Lung (tissue), 12 donors: ENCODE data around the gene KLF6. TPM values are rescaled to one million over a fixed set of nuclear protein-coding genes. Genes with fewer than 3 reads are reported as not detected.

Experiments
- ATAC-seq: fragments of 200-7000 bp; cut with Tn5 transposase; one replicate; pipeline ENCODE4 v1.9.1; 2020; ENCODE audit warnings: moderate number of reproducible peaks; ENCODE audit not compliant: insufficient read depth, low FRiP score
- DNase-seq, 3 donors: peaks; one replicate each; pipeline ENCODE4 v3.0.0-alpha.2; 2013 to 2017
- H3K27ac ChIP-seq, 2 donors: one replicate each; pipeline ENCODE4 v1.5.1; 2013; ENCODE audit warnings: mild to moderate bottlenecking in 2 of 2, moderate library complexity in 2 of 2, control low read depth in 1 of 2, inconsistent platforms in 1 of 2, low read depth in 1 of 2, low read length in 1 of 2
- H3K27me3 ChIP-seq, 3 donors: one replicate each; pipeline ENCODE4 v1.5.1; 2013; ENCODE audit warnings: low read length in 2 of 3; ENCODE audit not compliant: control insufficient read depth in 3 of 3, insufficient read depth in 3 of 3
- H3K36me3 ChIP-seq, 4 donors: one replicate each; pipeline ENCODE4 v1.5.1; 2013; ENCODE audit warnings: low read length in 4 of 4, mild to moderate bottlenecking in 1 of 4, moderate library complexity in 1 of 4; ENCODE audit not compliant: control insufficient read depth in 4 of 4, insufficient read depth in 4 of 4
- H3K4me1 ChIP-seq, 5 donors: one replicate each; pipeline ENCODE4 v1.5.1; 2013; ENCODE audit warnings: low read length in 5 of 5, mild to moderate bottlenecking in 2 of 5, moderate library complexity in 1 of 5; ENCODE audit not compliant: control insufficient read depth in 5 of 5, insufficient read depth in 5 of 5
- H3K4me3 ChIP-seq: one replicate; pipeline ENCODE4 v1.5.1; 2013; ENCODE audit warnings: mild to moderate bottlenecking, control low read depth, moderate library complexity
- H3K9ac ChIP-seq, 2 donors: one replicate each; pipeline ENCODE4 v1.5.1; 2013; ENCODE audit warnings: low read length in 2 of 2, control low read depth in 1 of 2; ENCODE audit not compliant: insufficient read depth in 1 of 2
- H3K9me3 ChIP-seq, 4 donors: one replicate each; pipeline ENCODE4 v1.5.1; 2013; ENCODE audit warnings: low read length in 3 of 4, mild to moderate bottlenecking in 1 of 4, moderate library complexity in 1 of 4; ENCODE audit not compliant: control insufficient read depth in 4 of 4, insufficient read depth in 3 of 4
- CTCF ChIP-seq: IDR thresholded peaks from 2 replicates; pipeline ENCODE4 v1.5.1; 2012; ENCODE audit warnings: mild to moderate bottlenecking; ENCODE audit errors: control extremely low read depth, extremely low read depth
- WGBS, 2 donors: extraction: QIAGEN DNeasy Blood & Tissue Kit; methylation state at CpG; one replicate each; pipeline ENCODE4 v1.1.7; 2013; 5-methylcytosine and 5-hydroxymethylcytosine counted together
- polyA plus RNA-seq, 2 donors: library from polyadenylated mRNA; stranded (reverse); fragments of 200-250 nt; gene quantifications; one replicate each; pipeline ENCODE4 v1.2.1, GENCODE V29; 2013
- total RNA-seq, 2 donors: library from RNA; depleted of rRNA in 1 of 2; stranded (reverse); fragments of >200 nt in 1 of 2; gene quantifications; one replicate each; pipeline ENCODE4 v1.2.1, GENCODE V29; 2014 to 2021
- donor health status: control.
- donor health status: control.
- donor health status: Bipolar disorder and iron deficiency.
- donor health status: healthy.
- donor health status: DM: yes; HTN: yes; CAD: no.

KLF6 gene
- total and polyA plus RNA-seq, 4 donors = 45.6 to 264 (median 160) TPM

GRCh38 chr10:3781468-3782145 lies 3.4 kb downstream of the KLF6 start:
- Histone ChIP-seq H3K27ac (peak overlapping the region; percentile 100), H3K4me3 (peak overlapping the region; percentile 88), H3K36me3 (peaks cover 30 to 60% (median 36%) of the 10 kb centered on the region in 4 donors), H3K9ac (peak overlapping the region; percentile 19 to 100), H3K27me3 (no peaks in the 10 kb centered on the region), H3K4me1 (peaks cover 12 to 68% (median 21%) of the 10 kb centered on the region in 5 donors), H3K9me3 (peaks cover 0 to 2% (median 0%) of the 10 kb centered on the region in 4 donors)
- no peak for TF ChIP-seq CTCF
- WGBS, 2 donors = 37 to 61% methylated on average over 31 of the region's 31 CpGs
- DNase-seq = peak; percentile 37 to 62 (median 60)
- ATAC-seq = no peak

GRCh38 chr10:3780771-3781467 lies 4.1 kb downstream of the KLF6 start:
- peak overlapping the region; percentile 88 for H3K4me3 ChIP-seq
- H3K27ac ChIP-seq = peak overlapping the region; percentile 100
- TF ChIP-seq CTCF = no peak
- peak overlapping the region in 1 of 2 donors; percentile 19 for H3K9ac ChIP-seq
- ATAC-seq (no peak), DNase-seq (peak in 1 of 3 donors; percentile 26)
- peaks cover 15 to 62% (median 21%) of the 10 kb centered on the region in 5 donors for H3K4me1 ChIP-seq
- peaks cover 0 to 2% (median 0%) of the 10 kb centered on the region in 4 donors for H3K9me3 ChIP-seq
- 42 to 67% methylated on average over 16 of the region's 16 CpGs for WGBS, 2 donors
- peaks cover 33 to 65% (median 39%) of the 10 kb centered on the region in 4 donors for H3K36me3 ChIP-seq
- H3K27me3 ChIP-seq = no peaks in the 10 kb centered on the region

- 45 to 56% methylated on average over 17 of the region's 17 CpGs for WGBS, 2 donors
- Histone ChIP-seq H3K27ac (peak overlapping the region; percentile 100), H3K9me3 (peaks cover 0 to 2% (median 0%) of the 10 kb centered on the region in 4 donors), H3K36me3 (peaks cover 33 to 66% (median 41%) of the 10 kb centered on the region in 4 donors), H3K4me3 (peak overlapping the region; percentile 88), H3K4me1 (peaks cover 16 to 61% (median 21%) of the 10 kb centered on the region in 5 donors), H3K27me3 (no peaks in the 10 kb centered on the region), H3K9ac (peak overlapping the region in 1 of 2 donors; percentile 75)
- peak in 1 of 3 donors; percentile 17 for DNase-seq
- no peak for TF ChIP-seq CTCF
- ATAC-seq = no peak
Observed at GRCh38 chr10:3780021-3780770, 4.8 kb downstream of the KLF6 start.
